ENCODE results near the gene DRG2. TPM values are rescaled to one million over a fixed set of nuclear protein-coding genes. Genes with fewer than 3 reads are reported as not detected.

DRG2 gene
- total and polyA plus RNA-seq, 2 donors (not counting 1 experiment from before 2014, with no cell fraction given), result 58.7 to 67.8 TPM

DNA sequence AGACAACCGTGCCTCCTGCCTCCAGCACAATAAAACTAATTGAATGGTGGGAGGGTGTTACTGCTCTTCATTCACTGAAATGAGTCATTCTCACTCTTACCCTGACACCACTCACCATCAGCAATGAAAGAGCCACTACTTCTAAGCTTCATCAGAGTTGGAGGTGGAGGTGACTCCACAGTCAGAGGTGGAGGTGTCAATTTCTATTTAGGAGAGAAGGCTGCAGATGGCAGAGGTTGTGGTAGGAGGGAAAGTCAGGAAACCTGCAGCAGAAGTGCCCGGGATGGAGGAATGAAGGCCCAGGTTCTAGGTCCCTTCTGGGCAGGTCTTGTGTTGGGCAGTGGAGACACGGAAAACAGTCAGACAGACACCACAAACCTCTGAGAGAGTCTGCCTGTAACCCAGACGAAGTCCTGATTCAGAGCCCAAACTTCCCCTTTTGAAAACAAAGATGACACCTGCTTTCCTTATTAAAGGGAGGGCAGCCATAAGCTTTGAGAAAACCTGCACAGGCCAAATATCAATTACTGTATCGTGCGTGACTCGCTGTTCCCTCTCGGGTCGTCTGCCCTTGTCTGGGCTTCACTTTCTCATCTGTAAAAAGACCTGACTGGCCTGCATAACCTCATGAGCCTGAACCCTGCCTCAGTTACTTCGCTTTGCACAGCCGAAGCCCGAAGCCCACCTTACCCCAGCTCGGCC is 49.4 kb upstream of the DRG2 start:
- CTCF ChIA-PET, result interaction anchor here (0.6 to 1.0 kb wide), 2 partner anchors 65 to 443 kb away, joined by 3 read pairs; no protein-coding TSS in a partner anchor
- peaks cover 66% of the 10 kb centered on the region for H3K4me1 Mint-ChIP-seq
- peak; percentile 81 for DNase-seq

More for the DNA sequence above, 49.4 kb upstream of the DRG2 start:
- POLR2A ChIA-PET, result interaction anchor here (0.9 to 1.9 kb wide), 2 partner anchors 146 to 287 kb away, joined by 3 to 8 read pairs; partner anchors contain the start of gene ALKBH5
- Histone ChIP-seq H3K4me3 (ENCODE audit: control extremely low read depth in 1 of 5, extremely low read depth in 1 of 5, insufficient read depth in 1 of 5, low read depth in 2 of 5, low read length in 4 of 5) (peak overlapping the region; percentile 85 to 100 (median 96)), H3K4me1 (ENCODE audit: control insufficient read depth in 2 of 2, insufficient read depth in 2 of 2, low read length in 2 of 2) (peaks cover 24 to 40% of the 10 kb centered on the region in 2 donors), H2AFZ (ENCODE audit: insufficient read depth, low read depth, low read length, poor library complexity, severe bottlenecking) (peak overlapping the region; percentile 83), H3K27ac (ENCODE audit: low read length in 2 of 2) (peak overlapping the region; percentile 43 to 90), H3K27me3 (replicated peaks in 1 of 4; ENCODE audit: control extremely low read depth in 1 of 4, control insufficient read depth in 3 of 4, insufficient read depth in 4 of 4, low read length in 3 of 4) (no peaks in the 10 kb centered on the region), H3K4me2 (replicated peaks; ENCODE audit: low read depth, low read length, poor library complexity, severe bottlenecking) (peak overlapping the region; percentile 91), H3K79me2 (ENCODE audit: control insufficient read depth, insufficient read depth, low read length) (peaks cover 87% of the 10 kb centered on the region), H3K9ac (ENCODE audit: low read length) (peak overlapping the region; percentile 91), H3K9me3 (ENCODE audit: control extremely low read depth in 1 of 3, control insufficient read depth in 2 of 3, insufficient read depth in 1 of 3, low read length in 2 of 3) (no peaks in the 10 kb centered on the region), H3K36me3 (replicated peaks in 1 of 2; ENCODE audit: control extremely low read depth in 1 of 2, control insufficient read depth in 1 of 2, extremely low read depth in 1 of 2, insufficient read depth in 2 of 2, low read length in 1 of 2) (no peaks in the 10 kb centered on the region), H4K20me1 (ENCODE audit: control insufficient read depth, insufficient read depth, low read length, poor library complexity, severe bottlenecking) (peaks cover 41% of the 10 kb centered on the region)
- Mint-ChIP-seq H3K4me3 (peak overlapping the region; percentile 93), H3K9me3 (ENCODE audit: insufficient read depth) (no peaks in the 10 kb centered on the region), H3K27me3 (no peaks in the 10 kb centered on the region), H3K27ac (peak overlapping the region; percentile 92)
- WGBS (ENCODE audit: insufficient coverage), result under 1% methylated on average over 12 of the region's 13 CpGs
- TF ChIP-seq, protein P1, sequence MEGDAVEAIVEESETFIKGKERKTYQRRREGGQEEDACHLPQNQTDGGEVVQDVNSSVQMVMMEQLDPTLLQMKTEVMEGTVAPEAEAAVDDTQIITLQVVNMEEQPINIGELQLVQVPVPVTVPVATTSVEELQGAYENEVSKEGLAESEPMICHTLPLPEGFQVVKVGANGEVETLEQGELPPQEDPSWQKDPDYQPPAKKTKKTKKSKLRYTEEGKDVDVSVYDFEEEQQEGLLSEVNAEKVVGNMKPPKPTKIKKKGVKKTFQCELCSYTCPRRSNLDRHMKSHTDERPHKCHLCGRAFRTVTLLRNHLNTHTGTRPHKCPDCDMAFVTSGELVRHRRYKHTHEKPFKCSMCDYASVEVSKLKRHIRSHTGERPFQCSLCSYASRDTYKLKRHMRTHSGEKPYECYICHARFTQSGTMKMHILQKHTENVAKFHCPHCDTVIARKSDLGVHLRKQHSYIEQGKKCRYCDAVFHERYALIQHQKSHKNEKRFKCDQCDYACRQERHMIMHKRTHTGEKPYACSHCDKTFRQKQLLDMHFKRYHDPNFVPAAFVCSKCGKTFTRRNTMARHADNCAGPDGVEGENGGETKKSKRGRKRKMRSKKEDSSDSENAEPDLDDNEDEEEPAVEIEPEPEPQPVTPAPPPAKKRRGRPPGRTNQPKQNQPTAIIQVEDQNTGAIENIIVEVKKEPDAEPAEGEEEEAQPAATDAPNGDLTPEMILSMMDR (IDR thresholded peaks at IDR 0.05), result no peak
- TF ChIP-seq EZH2 (IDR thresholded peaks at IDR 0.05; ENCODE audit: borderline replicate concordance, insufficient read depth, low read depth, low read length, poor library complexity, severe bottlenecking), result no peak
- intact Hi-C loops (cut with micrococcal nuclease), result loop anchor here (1.0 to 10.0 kb wide), 8 partner anchors 203 to 1937 kb away; partner anchors contain the start of genes AKAP10, COPS3, MPRIP and RASD1
- peak; percentile 16 for ATAC-seq (ENCODE audit: low read depth)

Data from B cell (primary cell).